Hair follicle dermal papilla cell (primary cell): ENCODE measurements around the gene EPN2. TPM values are rescaled to one million over a fixed set of nuclear protein-coding genes. Genes with fewer than 3 reads are reported as not detected.
A peak's percentile ranks its signal among the peaks of the same experiment; 100 is the strongest.

Experiments used
- small RNA-seq: library from RNA; depleted of rRNA; stranded (forward); fragments of <200 nt; gene quantifications from one replicate; pipeline ENCODE3, GENCODE V24; 2012
- total RNA-seq: library from RNA; depleted of rRNA; stranded (reverse); fragments of >200 nt; gene quantifications from 2 replicates; pipeline ENCODE4 v1.2.3, GENCODE V29; 2012

The EPN2 gene
- total RNA-seq: 23.2 and 28.1 TPM in 2 replicates

GRCh38 chr17:19237139-19237388 lies at the start of gene EPN2:
Gene EPN2, plus strand, starts transcription at chr17:19237366. Its CDS starts 45,754 bp downstream, at chr17:19283120.

GRCh38 chr17:19362277-19363113 lies 125.3 kb downstream of the EPN2 start, which contains the start of gene B9D1:
Gene B9D1, minus strand, starts transcription at chr17:19362723. Its CDS starts 154 bp downstream, at chr17:19362569.

DNA sequence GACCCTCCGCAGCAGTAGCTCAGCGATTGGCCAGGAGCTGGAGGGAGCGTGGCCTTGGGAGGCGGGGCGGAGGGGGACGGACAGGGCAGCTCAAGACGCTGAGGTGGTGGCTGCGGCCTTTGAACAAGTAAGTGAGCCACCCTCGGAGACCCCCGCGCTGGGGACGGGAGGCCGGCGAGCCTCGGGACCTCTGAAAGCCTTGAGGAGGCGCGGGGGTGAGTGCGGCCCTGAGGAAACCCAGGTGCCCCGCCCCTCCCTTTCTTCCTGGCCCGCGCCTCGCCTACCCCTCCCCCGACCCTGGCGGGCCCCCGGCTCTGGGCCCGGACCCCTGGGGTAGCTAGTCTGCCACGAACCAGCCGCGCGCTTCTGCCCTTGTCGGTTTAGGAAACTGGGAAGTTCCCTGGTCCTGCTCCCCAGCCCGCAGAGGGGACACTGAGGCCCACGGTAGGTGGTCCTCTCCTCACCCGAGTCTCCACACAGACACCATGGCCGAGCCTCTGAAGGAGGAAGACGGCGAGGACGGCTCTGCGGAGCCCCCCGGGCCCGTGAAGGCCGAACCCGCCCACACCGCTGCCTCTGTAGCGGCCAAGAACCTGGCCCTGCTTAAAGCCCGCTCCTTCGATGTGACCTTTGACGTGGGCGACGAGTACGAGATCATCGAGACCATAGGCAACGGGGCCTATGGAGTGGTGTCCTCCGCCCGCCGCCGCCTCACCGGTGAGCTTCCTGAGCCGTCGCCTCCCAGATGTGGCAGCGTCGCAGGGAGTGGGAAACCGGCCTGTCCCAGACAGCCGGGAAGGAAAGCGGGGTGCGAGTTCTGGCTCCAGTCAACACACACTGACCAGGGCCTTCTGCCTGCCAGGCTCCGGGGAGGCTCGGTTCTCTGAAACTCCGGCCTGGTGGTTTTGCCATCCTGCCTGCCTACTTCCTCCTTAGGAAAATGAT lies 141.5 kb downstream of the EPN2 start, which contains the start of gene MAPK7:
Gene MAPK7, plus strand, starts transcription at position 83 of the 945 bp plus-strand sequence. Its CDS starts 403 bp downstream, at position 486.

Small RNA genes lying within 50 kb of the gene (small RNA-seq; reads per million reads assigned to genes)
- 7.3 reads per million, percentile 86 among the genes with 10 or more reads in this experiment for gene MIR1180

Other genes with a start within 250 kb of the EPN2 start
- gene FAM83G, start 232.6 kb upstream of the EPN2 start, total RNA-seq: 12.8 and 14.7 TPM in 2 replicates
- 0.32 TPM in 1 of 2 replicates, not detected in the other for gene GRAP, start 190.4 kb upstream of the EPN2 start, total RNA-seq
- gene GRAPL, start 109.8 kb upstream of the EPN2 start, total RNA-seq: 0.12 TPM in 1 of 2 replicates, not detected in the other
- gene B9D1, start 125.4 kb downstream of the EPN2 start, total RNA-seq: 31.2 and 39.3 TPM in 2 replicates
- 38.5 and 39.2 TPM in 2 replicates for gene MAPK7, start 141.1 kb downstream of the EPN2 start, total RNA-seq
- 97.8 and 132 TPM in 2 replicates for gene MFAP4, start 149.8 kb downstream of the EPN2 start, total RNA-seq
- 4.0 and 9.1 TPM in 2 replicates for gene RNF112, start 173.9 kb downstream of the EPN2 start, total RNA-seq